ENCODE data around the gene OR5H2.

- TF ChIP-seq POLR2A (IDR thresholded peaks at IDR 0.05; ENCODE audit: low read depth, low read length) = no peak
- TF ChIP-seq POLR2AphosphoS5 (IDR thresholded peaks at IDR 0.05; ENCODE audit: low read depth, low read length) = no peak
- TF ChIP-seq TAF1 (IDR thresholded peaks at IDR 0.05; ENCODE audit: borderline replicate concordance, low read depth, low read length) = no peak
Measured at GRCh38 chr3:98243843-98244242, 38.5 kb upstream of the OR5H2 start.

Measured in GM12892 (cell line).